ENCODE data around the gene CHURC1. TPM values are rescaled to one million over a fixed set of nuclear protein-coding genes. Genes with fewer than 3 reads are reported as not detected.

The CHURC1 gene
- total RNA-seq, 4 donors from 2014 or later = 88.0 to 183 (median 114) TPM

- H3K4me3 ChIP-seq = no peak overlapping the region
- H3K27me3 ChIP-seq = peaks cover 9% of the 10 kb centered on the region
- H3K27ac ChIP-seq = no peak overlapping the region
- ATAC-seq = no peak
- H3K4me1 ChIP-seq = no peaks in the 10 kb centered on the region
- 50 to 94% methylated on average over 1 of the region's 1 CpG for WGBS, 2 donors (ENCODE audit: low coverage in 1 of 2)
- no peaks in the 10 kb centered on the region for H3K9me3 ChIP-seq
- TF ChIP-seq POLR2A (IDR thresholded peaks at IDR 0.05) (no peak), POLR2AphosphoS5 (IDR thresholded peaks at IDR 0.05) (no peak), EP300 (IDR thresholded peaks at IDR 0.05) (no peak), CTCF (IDR thresholded peaks at IDR 0.05) (no peak)
- H3K36me3 ChIP-seq = no peaks in the 10 kb centered on the region
These were observed 45.4 kb upstream of the CHURC1 start for GRCh38 chr14:64868841-64869240.

GRCh38 chr14:64870160-64870559 is 44.1 kb upstream of the CHURC1 start:
- no peaks in the 10 kb centered on the region for H3K9me3 ChIP-seq
- WGBS, 2 donors (ENCODE audit: low coverage in 1 of 2) = 41 to 75% methylated on average over 1 to 2 of the region's 2 CpGs
- no peaks in the 10 kb centered on the region for H3K36me3 ChIP-seq
- H3K27ac ChIP-seq = no peak overlapping the region
- no peak overlapping the region for H3K4me3 ChIP-seq
- ATAC-seq = no peak
- H3K4me1 ChIP-seq = no peaks in the 10 kb centered on the region
- peaks cover 9% of the 10 kb centered on the region for H3K27me3 ChIP-seq
- TF ChIP-seq EP300 (IDR thresholded peaks at IDR 0.05) = no peak
- TF ChIP-seq POLR2A (IDR thresholded peaks at IDR 0.05) = no peak
- TF ChIP-seq CTCF (IDR thresholded peaks at IDR 0.05) = no peak
- no peak for TF ChIP-seq POLR2AphosphoS5 (IDR thresholded peaks at IDR 0.05)

- Histone ChIP-seq H3K4me1 (no peaks in the 10 kb centered on the region), H3K27ac (no peak overlapping the region), H3K27me3 (peaks cover 10% of the 10 kb centered on the region), H3K4me3 (no peak overlapping the region), H3K9me3 (no peaks in the 10 kb centered on the region), H3K36me3 (no peaks in the 10 kb centered on the region)
- no peak for TF ChIP-seq CTCF (IDR thresholded peaks at IDR 0.05)
- no peak for TF ChIP-seq EP300 (IDR thresholded peaks at IDR 0.05)
- TF ChIP-seq POLR2A (IDR thresholded peaks at IDR 0.05) = no peak
- no peak for TF ChIP-seq POLR2AphosphoS5 (IDR thresholded peaks at IDR 0.05)
- no peak for ATAC-seq
- WGBS, 2 donors (ENCODE audit: low coverage in 1 of 2) = 56 to 74% methylated on average over 1 to 2 of the region's 2 CpGs
These were observed 42.9 kb upstream of the CHURC1 start for GRCh38 chr14:64871344-64871743.

- WGBS, 2 donors (ENCODE audit: low coverage in 1 of 2) = 50 to 75% methylated on average over 2 to 3 of the region's 3 CpGs
- no peak overlapping the region for H3K27ac ChIP-seq
- no peak for TF ChIP-seq POLR2AphosphoS5 (IDR thresholded peaks at IDR 0.05)
- no peak for TF ChIP-seq POLR2A (IDR thresholded peaks at IDR 0.05)
- no peak for TF ChIP-seq EP300 (IDR thresholded peaks at IDR 0.05)
- TF ChIP-seq CTCF (IDR thresholded peaks at IDR 0.05) = no peak
- no peaks in the 10 kb centered on the region for H3K9me3 ChIP-seq
- ATAC-seq = no peak
- H3K27me3 ChIP-seq = peaks cover 23% of the 10 kb centered on the region
- no peaks in the 10 kb centered on the region for H3K36me3 ChIP-seq
- no peaks in the 10 kb centered on the region for H3K4me1 ChIP-seq
- no peak overlapping the region for H3K4me3 ChIP-seq
These were observed 40.6 kb upstream of the CHURC1 start for GRCh38 chr14:64873506-64874219.

GRCh38 chr14:64875350-64875749 is 38.9 kb upstream of the CHURC1 start:
- H3K9me3 ChIP-seq = no peaks in the 10 kb centered on the region
- no peak overlapping the region for H3K27ac ChIP-seq
- H3K27me3 ChIP-seq = peaks cover 39% of the 10 kb centered on the region
- ATAC-seq = no peak
- H3K36me3 ChIP-seq = no peaks in the 10 kb centered on the region
- peaks cover 0 to 16% (median 9%) of the 10 kb centered on the region in 3 donors for H3K4me1 ChIP-seq
- no peak overlapping the region for H3K4me3 ChIP-seq
- TF ChIP-seq EP300 (IDR thresholded peaks at IDR 0.05) (no peak), POLR2AphosphoS5 (IDR thresholded peaks at IDR 0.05) (no peak), POLR2A (IDR thresholded peaks at IDR 0.05) (no peak), CTCF (IDR thresholded peaks at IDR 0.05) (no peak)
- 48 to 54% methylated on average over 4 of the region's 4 CpGs for WGBS, 2 donors (ENCODE audit: low coverage in 1 of 2)

All from gastroesophageal sphincter (tissue), 4 donors.